HG03159 (cell line): Measurements from ENCODE around the gene LRRC61.

ENCODE experiments used
- ATAC-seq: cut with Tn5 transposase; IDR thresholded peaks from one replicate; pipeline ENCODE4 v1.9.1; 2021; ENCODE audit warnings: mild to moderate bottlenecking, moderate library complexity; ENCODE audit not compliant: unreplicated experiment

LRRC61 gene

GRCh38 chr7:150329331-150330120 lies 6.4 kb downstream of the LRRC61 start:
- ATAC-seq, result no peak

DNA sequence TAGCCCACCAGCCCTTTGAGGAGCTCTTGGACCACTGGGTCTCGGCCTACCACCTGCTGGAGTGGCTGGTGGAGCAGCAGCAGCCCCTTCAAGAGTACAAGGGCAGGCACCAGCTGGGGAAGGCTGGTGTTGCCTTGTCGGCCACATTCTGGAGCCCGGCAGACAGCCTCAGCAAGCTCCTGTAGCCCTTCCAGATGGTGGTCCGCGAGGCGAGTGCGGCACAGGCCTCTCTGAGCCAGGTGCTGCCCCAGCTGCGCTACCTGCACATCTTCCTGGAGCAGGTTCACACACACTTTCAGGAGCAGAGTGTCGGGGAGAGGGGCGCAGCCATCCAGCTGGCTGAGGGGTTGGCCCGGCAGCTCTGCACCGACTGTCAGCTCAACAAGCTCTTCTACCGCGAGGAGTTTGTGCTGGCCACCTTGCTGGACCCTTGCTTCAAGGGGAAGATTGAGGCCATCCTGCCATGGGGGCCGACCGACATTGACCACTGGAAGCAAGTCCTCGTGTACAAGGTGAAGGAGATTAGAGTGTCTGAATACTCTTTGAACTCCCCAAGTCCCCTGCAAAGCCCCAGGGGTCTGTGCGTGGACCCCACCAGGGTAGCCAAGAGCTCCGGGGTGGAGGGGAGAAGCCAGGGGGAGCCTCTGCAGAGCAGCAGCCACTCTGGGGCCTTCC lies 7.2 kb downstream of the LRRC61 start:
- ATAC-seq, result no peak

DNA sequence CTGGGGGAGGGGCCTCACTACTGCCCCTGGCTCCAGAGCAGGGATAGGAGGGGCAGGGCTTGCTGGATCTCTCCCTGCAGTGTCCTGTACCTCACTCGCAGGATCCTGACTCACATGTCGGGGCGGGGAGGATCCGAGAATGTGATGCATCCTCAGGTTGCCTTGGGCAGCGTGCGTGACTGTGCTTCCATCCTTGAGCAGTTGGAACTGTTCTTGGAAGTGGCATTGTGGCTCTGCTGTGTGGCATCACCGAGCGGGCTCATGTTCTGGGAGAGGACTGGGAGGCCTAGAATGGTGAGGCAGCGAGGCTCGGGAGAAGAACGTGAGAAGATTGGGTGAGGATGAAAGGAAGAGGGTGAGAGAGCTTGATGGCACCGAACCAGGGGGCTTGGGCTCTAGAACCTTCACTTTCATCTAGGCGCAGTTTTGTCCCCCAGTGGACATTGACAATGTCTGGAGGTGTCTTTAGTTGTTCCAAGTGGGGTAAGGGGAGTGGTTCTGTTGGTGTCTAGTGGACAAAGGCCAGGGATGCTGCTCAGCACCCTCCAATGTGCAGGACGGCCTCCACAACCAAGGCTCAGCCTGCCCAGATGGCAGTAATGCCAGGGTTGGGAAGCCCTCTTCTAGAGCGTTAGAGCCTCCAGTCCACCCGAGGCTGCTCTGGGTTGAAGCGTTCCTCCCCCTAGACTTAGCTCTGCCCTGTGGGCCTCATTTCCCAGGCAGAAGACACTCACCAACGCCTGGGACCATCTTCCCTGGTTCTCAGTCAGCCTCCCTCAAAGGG lies 9.9 kb downstream of the LRRC61 start:
- no peak for ATAC-seq

DNA sequence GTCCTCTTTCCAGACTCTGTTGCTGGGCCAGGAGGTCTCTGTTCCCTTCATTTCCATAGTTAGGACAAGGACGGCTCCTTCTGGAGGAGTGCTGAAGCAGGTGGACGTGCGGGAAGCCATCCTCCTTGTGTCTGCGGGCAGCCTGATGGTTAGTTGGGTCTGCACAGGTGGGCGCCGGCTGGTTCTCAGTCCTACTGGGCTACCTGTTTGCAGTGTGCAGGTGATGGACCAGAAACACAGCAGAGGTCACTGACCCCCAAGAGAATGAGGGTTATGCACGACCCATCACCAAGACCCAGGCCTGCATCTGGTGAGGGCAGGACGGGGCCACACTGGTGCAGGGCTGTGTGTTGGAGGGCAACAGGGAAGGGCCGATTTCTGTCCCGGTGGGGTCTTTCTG lies 10.5 kb downstream of the LRRC61 start:
- ATAC-seq, result no peak

- no peak for ATAC-seq
These were observed 11.0 kb downstream of the LRRC61 start for GRCh38 chr7:150334108-150334507.

- no peak for ATAC-seq
These were observed 12.1 kb downstream of the LRRC61 start for GRCh38 chr7:150335108-150335773.

DNA sequence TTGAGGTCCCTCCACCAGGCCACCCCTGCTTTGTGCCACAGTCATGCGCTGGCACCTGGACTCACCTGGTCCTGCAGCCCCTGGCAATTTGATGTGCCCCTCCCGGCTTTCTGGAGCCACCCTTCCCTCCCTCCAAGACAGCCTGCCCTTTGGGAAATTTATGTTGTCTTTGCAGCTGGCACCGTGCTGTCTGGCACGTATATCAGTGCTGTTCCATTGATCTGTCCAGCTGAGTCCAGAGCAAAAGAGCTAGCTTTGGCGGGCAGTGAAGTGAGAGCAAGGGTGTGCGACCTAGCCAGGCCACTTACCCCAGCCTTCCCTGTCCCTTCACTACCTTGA lies 12.6 kb downstream of the LRRC61 start:
- no peak for ATAC-seq

- no peak for ATAC-seq
These were observed 13.6 kb downstream of the LRRC61 start for GRCh38 chr7:150336746-150337145.

DNA sequence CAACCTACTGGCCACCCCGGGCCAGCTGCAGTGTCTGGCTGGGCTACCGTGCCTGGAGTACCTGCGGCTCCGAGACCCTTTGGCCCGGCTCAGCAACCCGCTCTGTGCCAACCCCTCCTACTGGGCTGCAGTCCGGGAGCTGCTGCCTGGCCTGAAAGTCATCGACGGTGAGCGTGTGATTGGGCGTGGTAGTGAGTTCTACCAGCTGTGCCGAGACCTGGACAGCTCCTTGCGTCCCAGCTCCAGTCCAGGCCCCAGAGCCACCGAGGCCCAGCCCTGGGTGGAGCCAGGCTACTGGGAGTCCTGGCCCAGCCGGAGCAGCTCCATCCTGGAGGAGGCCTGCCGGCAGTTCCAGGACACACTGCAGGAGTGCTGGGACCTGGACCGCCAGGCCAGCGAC lies 14.0 kb downstream of the LRRC61 start:
- no peak for ATAC-seq

DNA sequence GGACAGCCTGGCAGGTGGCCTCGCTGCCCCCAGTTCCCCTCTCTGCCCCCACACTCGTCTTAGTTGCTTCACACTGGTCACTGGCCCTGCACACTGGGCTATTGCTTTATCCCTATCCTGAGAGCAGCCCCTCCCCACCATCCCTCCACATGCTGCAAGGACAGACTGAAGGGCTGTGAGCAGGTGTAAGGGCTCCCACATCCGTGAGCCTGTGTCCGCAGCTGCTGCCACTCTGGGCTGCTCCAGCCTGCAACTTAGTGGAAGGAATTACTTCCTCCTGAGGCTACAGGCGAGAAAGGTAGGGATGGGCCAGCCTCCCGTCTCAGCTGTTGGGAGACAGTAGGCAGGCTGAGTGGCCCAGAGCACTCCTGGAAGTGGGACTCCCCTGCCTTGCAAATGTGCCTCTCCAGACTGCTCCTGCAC lies 14.5 kb downstream of the LRRC61 start:
- ATAC-seq, result no peak

DNA sequence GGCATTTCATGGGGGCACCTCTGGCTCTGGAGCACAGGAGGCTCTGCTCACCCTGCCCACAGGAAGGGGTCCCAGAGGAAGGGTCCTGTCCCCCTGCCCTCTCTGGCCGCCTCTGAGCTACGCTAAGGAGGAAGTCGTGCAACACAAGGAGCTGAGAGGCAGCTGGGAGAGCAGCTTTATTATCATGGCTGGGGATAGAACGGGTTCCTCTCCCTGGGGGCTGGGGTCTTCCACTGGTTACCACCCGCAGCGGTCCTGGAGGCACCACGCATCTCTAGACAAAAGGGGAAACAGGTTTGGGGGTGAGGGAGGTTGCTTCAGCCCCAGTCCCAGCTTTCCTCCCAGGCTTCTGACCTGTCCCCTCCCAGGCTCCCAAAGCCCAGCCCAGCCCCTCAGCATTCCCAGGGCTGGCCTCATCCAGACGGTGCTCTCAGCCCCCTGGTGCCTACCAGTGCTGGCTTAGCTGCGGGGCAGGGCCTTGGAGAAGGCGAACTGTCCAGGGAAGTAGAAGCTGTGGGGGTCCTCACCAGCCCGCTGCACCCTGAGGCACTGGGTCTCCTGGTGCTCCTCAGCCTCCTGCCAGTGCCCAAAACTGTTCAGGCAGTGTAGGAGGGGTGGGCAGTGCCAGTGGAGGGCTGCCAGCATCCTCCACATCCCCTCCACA lies 15.1 kb downstream of the LRRC61 start:
- ATAC-seq, result no peak

DNA sequence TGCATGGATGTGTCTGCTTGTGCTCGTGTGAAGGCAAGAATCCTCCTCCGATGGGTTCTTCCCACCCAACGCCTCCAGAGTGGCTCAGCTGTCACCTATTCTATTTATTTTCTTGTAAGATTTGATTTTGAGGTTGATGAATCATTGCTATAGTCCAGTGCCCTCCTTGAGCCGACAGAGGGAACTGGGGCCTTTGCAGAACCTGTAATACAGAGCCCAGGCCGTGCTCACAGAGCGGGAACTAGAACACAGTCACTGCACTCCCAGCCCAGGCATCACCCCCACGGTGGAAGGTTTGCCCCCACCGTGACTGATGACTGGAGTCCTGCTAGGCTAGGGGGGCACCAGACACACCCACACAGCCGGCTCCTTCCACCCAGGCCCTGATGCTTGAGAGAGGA lies 16.3 kb downstream of the LRRC61 start:
- no peak for ATAC-seq

- no peak for ATAC-seq
These were observed 17.0 kb downstream of the LRRC61 start for GRCh38 chr7:150340024-150340749.

- no peak for ATAC-seq
These were observed 17.7 kb downstream of the LRRC61 start for GRCh38 chr7:150340875-150341262.

- no peak for ATAC-seq
These were observed 18.3 kb downstream of the LRRC61 start, which contains the start of gene RARRES2 for GRCh38 chr7:150341263-150342120. Gene RARRES2, minus strand, starts transcription at chr7:150341629. Its CDS starts 1,020 bp downstream, at chr7:150340609.

DNA sequence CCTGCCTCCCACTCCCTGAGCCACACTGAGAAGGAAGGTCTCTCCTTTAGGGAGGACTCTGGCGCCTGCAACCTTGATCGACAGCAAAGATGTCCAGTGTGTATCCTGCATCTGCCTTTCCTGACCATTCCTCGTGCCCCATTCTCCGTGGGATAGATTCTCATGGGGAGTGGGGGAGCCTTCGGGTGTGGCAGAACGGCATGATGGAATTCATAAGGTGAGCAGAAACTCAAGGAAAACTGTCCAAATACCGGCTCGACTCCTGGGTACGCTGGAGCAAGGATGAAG lies 18.9 kb downstream of the LRRC61 start:
- no peak for ATAC-seq

- ATAC-seq, result no peak
These were observed 20.1 kb downstream of the LRRC61 start for GRCh38 chr7:150343225-150343624.

- ATAC-seq, result no peak
These were observed 21.1 kb downstream of the LRRC61 start for GRCh38 chr7:150344299-150344698.

- ATAC-seq, result no peak
These were observed 21.9 kb downstream of the LRRC61 start for GRCh38 chr7:150345012-150345411.
